Measurements from ENCODE around the gene MAPK12.

The MAPK12 gene

GRCh38 chr22:50261615-50262459 is at the start of gene MAPK12:
Gene MAPK12 (minus strand): TSS chr22:50261683. CDS start chr22:50261509, 174 bp downstream.
- DNase-seq = no peak

- DNase-seq = no peak
Measured at GRCh38 chr22:50310949-50311444, 49.5 kb upstream of the MAPK12 start.

- no peak for DNase-seq
Measured at GRCh38 chr22:50310031-50310722, 48.7 kb upstream of the MAPK12 start.

- no peak for DNase-seq
Measured at GRCh38 chr22:50309601-50309991, 48.1 kb upstream of the MAPK12 start.

GRCh38 chr22:50308986-50309600 is 47.6 kb upstream of the MAPK12 start:
- DNase-seq = no peak

GRCh38 chr22:50308597-50308935 is 47.1 kb upstream of the MAPK12 start:
- no peak for DNase-seq

GRCh38 chr22:50307890-50308596 is 46.6 kb upstream of the MAPK12 start:
- no peak for DNase-seq

- DNase-seq = peak; percentile 40
Measured at GRCh38 chr22:50306753-50307749, 45.6 kb upstream of the MAPK12 start, which contains the start of gene PLXNB2. Gene PLXNB2 (minus strand): TSS chr22:50307646. CDS start chr22:50290584, 17,062 bp downstream.

GRCh38 chr22:50305923-50306566 is 44.6 kb upstream of the MAPK12 start:
- DNase-seq = no peak

- DNase-seq = no peak
Measured at GRCh38 chr22:50305393-50305922, 44.0 kb upstream of the MAPK12 start.

- no peak for DNase-seq
Measured at GRCh38 chr22:50304528-50305392, 43.3 kb upstream of the MAPK12 start.

GRCh38 chr22:50303848-50304527 is 42.5 kb upstream of the MAPK12 start:
- DNase-seq = no peak

GRCh38 chr22:50303515-50303847 is 42.0 kb upstream of the MAPK12 start:
- DNase-seq = no peak

- no peak for DNase-seq
Measured at GRCh38 chr22:50302564-50302963, 41.1 kb upstream of the MAPK12 start.

GRCh38 chr22:50302041-50302541 is 40.6 kb upstream of the MAPK12 start:
- DNase-seq = no peak

GRCh38 chr22:50301581-50301991 is 40.1 kb upstream of the MAPK12 start:
- no peak for DNase-seq

- no peak for DNase-seq
Measured at GRCh38 chr22:50300620-50301257, 39.3 kb upstream of the MAPK12 start.

Data from CD4-positive, alpha-beta T cell treated with Interleukin-17A for 4 hours (primary cell).